Astrocyte (in vitro differentiated cells and primary cell): Measurements from ENCODE around the gene AEBP2. TPM values are rescaled to one million over a fixed set of nuclear protein-coding genes. Genes with fewer than 3 reads are reported as not detected.
A peak's percentile ranks its signal among the peaks of the same experiment; 100 is the strongest.

ENCODE experiments used
- DNase-seq: peaks from one replicate; pipeline ENCODE4 v3.0.0-alpha.2; 2010; ENCODE audit warnings: low read depth
- FAIRE-seq: peaks from 2 replicates; lab custom pipeline; 2011; peaks lifted over from hg19 to GRCh38; lab: Jason Lieb, UNC
- H2AFZ ChIP-seq: 2 replicates; pipeline ENCODE4 v1.6.0; 2012; ENCODE audit warnings: low read depth, low read length, inconsistent platforms
- H3K27ac ChIP-seq: 2 replicates; pipeline ENCODE4 v1.5.1; 2011; ENCODE audit warnings: low read depth, low read length, inconsistent platforms
- H3K27me3 ChIP-seq: 2 replicates; pipeline ENCODE4 v1.6.0; 2011; ENCODE audit warnings: low read length, inconsistent platforms; ENCODE audit not compliant: insufficient read depth
- H3K36me3 ChIP-seq: 2 replicates; pipeline ENCODE4 v1.5.1; 2011; ENCODE audit warnings: low read length, inconsistent platforms; ENCODE audit not compliant: insufficient read depth
- H3K4me1 ChIP-seq: 2 replicates; pipeline ENCODE4 v1.5.1; 2011; ENCODE audit warnings: low read length, inconsistent platforms; ENCODE audit not compliant: insufficient read depth
- H3K4me2 ChIP-seq: 2 replicates; pipeline ENCODE4 v1.6.0; 2012; ENCODE audit warnings: low read length, inconsistent platforms
- H3K4me3 ChIP-seq: 2 replicates; pipeline ENCODE4 v1.5.1; 2011; ENCODE audit warnings: low read depth, mild to moderate bottlenecking, low read length, inconsistent platforms; ENCODE audit not compliant: insufficient read depth
- H3K79me2 ChIP-seq: 2 replicates; pipeline ENCODE4 v1.6.0; 2012; ENCODE audit warnings: mild to moderate bottlenecking, low read length, inconsistent platforms; ENCODE audit not compliant: insufficient read depth
- H3K9ac ChIP-seq: 2 replicates; pipeline ENCODE4 v1.6.0; 2012; ENCODE audit warnings: mild to moderate bottlenecking, low read length, inconsistent platforms
- H3K9me3 ChIP-seq: 2 replicates; pipeline ENCODE4 v1.5.1; 2012; ENCODE audit warnings: low read depth, mild to moderate bottlenecking, low read length, inconsistent platforms; ENCODE audit not compliant: insufficient read depth
- H4K20me1 ChIP-seq: 2 replicates; pipeline ENCODE4 v1.6.0; 2012; ENCODE audit warnings: low read length, inconsistent platforms; ENCODE audit not compliant: insufficient read depth
- H3K27ac Mint-ChIP-seq: one replicate; pipeline ENCODE4 v1.8.0; 2021; ENCODE audit warnings: mild to moderate bottlenecking, mixed read lengths; ENCODE audit not compliant: unreplicated experiment
- H3K27me3 Mint-ChIP-seq: one replicate; pipeline ENCODE4 v1.8.0; 2021; ENCODE audit warnings: low read depth, mixed read lengths; ENCODE audit not compliant: unreplicated experiment
- H3K36me3 Mint-ChIP-seq: one replicate; pipeline ENCODE4 v1.8.0; 2021; ENCODE audit warnings: low read depth, mixed read lengths; ENCODE audit not compliant: unreplicated experiment
- H3K4me1 Mint-ChIP-seq: one replicate; pipeline ENCODE4 v1.8.0; 2021; ENCODE audit warnings: low read depth, mixed read lengths; ENCODE audit not compliant: unreplicated experiment
- H3K4me3 Mint-ChIP-seq: one replicate; pipeline ENCODE4 v1.8.0; 2021; ENCODE audit warnings: mild to moderate bottlenecking, moderate library complexity, mixed read lengths; ENCODE audit not compliant: unreplicated experiment
- H3K9me3 Mint-ChIP-seq: one replicate; pipeline ENCODE4 v1.8.0; 2021; ENCODE audit warnings: mild to moderate bottlenecking, mixed read lengths; ENCODE audit not compliant: unreplicated experiment
- CTCF ChIP-seq: IDR thresholded peaks from 2 replicates; pipeline ENCODE4 v1.5.1; 2011; ENCODE audit warnings: low read depth, mild to moderate bottlenecking, inconsistent platforms, low read length, moderate library complexity; ENCODE audit not compliant: insufficient read depth
- EZH2 ChIP-seq: IDR thresholded peaks from 2 replicates; pipeline ENCODE4 v1.6.1; 2012; ENCODE audit warnings: mild to moderate bottlenecking, low read length, inconsistent platforms; ENCODE audit not compliant: insufficient read depth
- total RNA-seq: library from RNA; stranded (reverse); gene quantifications from 2 replicates; pipeline ENCODE4 v1.2.1, GENCODE V29; 2021

Gene AEBP2
- total RNA-seq, 1 donor from 2014 or later = 39.8 TPM

GRCh38 chr12:19402211-19402610 lies 37.1 kb upstream of the AEBP2 start:
- no peak overlapping the region for H3K4me3 ChIP-seq
- H3K9me3 ChIP-seq = no peaks in the 10 kb centered on the region
- Mint-ChIP-seq H3K4me3 (no peak overlapping the region), H3K27ac (no peak overlapping the region), H3K9me3 (no peaks in the 10 kb centered on the region), H3K4me1 (peaks cover 5% of the 10 kb centered on the region), H3K27me3 (no peaks in the 10 kb centered on the region), H3K36me3 (no peaks in the 10 kb centered on the region)
- FAIRE-seq (no peak), DNase-seq (no peak)
- H4K20me1 ChIP-seq = no peaks in the 10 kb centered on the region
- TF ChIP-seq EZH2 (no peak), CTCF (no peak)
- no peak overlapping the region for H3K27ac ChIP-seq
- no peaks in the 10 kb centered on the region for H3K36me3 ChIP-seq
- H2AFZ ChIP-seq = no peak overlapping the region
- no peaks in the 10 kb centered on the region for H3K27me3 ChIP-seq
- H3K9ac ChIP-seq = no peak overlapping the region
- no peak overlapping the region for H3K4me2 ChIP-seq
- H3K4me1 ChIP-seq = no peaks in the 10 kb centered on the region
- no peaks in the 10 kb centered on the region for H3K79me2 ChIP-seq

- H2AFZ ChIP-seq = no peak overlapping the region
- DNase-seq = peak; percentile 43
- Mint-ChIP-seq H3K36me3 (no peaks in the 10 kb centered on the region), H3K27ac (peak overlapping the region; percentile 72), H3K4me1 (peaks cover 5% of the 10 kb centered on the region), H3K27me3 (no peaks in the 10 kb centered on the region), H3K9me3 (no peaks in the 10 kb centered on the region), H3K4me3 (no peak overlapping the region)
- H3K4me3 ChIP-seq = no peak overlapping the region
- no peaks in the 10 kb centered on the region for H3K79me2 ChIP-seq
- FAIRE-seq = no peak
- H4K20me1 ChIP-seq = no peaks in the 10 kb centered on the region
- no peak overlapping the region for H3K9ac ChIP-seq
- H3K27ac ChIP-seq = no peak overlapping the region
- H3K27me3 ChIP-seq = no peaks in the 10 kb centered on the region
- no peak for TF ChIP-seq CTCF
- TF ChIP-seq EZH2 = no peak
- H3K36me3 ChIP-seq = no peaks in the 10 kb centered on the region
- H3K4me1 ChIP-seq = no peaks in the 10 kb centered on the region
- H3K9me3 ChIP-seq = no peaks in the 10 kb centered on the region
- H3K4me2 ChIP-seq = no peak overlapping the region
Measured at GRCh38 chr12:19402743-19403431, 36.4 kb upstream of the AEBP2 start.

- DNase-seq (no peak), FAIRE-seq (no peak)
- H3K27me3 Mint-ChIP-seq = no peaks in the 10 kb centered on the region
- H3K27ac Mint-ChIP-seq = no peak overlapping the region
- H4K20me1 ChIP-seq = no peaks in the 10 kb centered on the region
- H3K4me2 ChIP-seq = no peak overlapping the region
- H3K36me3 Mint-ChIP-seq = no peaks in the 10 kb centered on the region
- no peaks in the 10 kb centered on the region for H3K36me3 ChIP-seq
- H3K4me1 ChIP-seq = no peaks in the 10 kb centered on the region
- H2AFZ ChIP-seq = no peak overlapping the region
- no peak for TF ChIP-seq EZH2
- no peak for TF ChIP-seq CTCF
- H3K9me3 Mint-ChIP-seq = no peaks in the 10 kb centered on the region
- H3K27ac ChIP-seq = no peak overlapping the region
- no peaks in the 10 kb centered on the region for H3K9me3 ChIP-seq
- no peak overlapping the region for H3K4me3 Mint-ChIP-seq
- no peak overlapping the region for H3K4me3 ChIP-seq
- H3K79me2 ChIP-seq = no peaks in the 10 kb centered on the region
- H3K27me3 ChIP-seq = no peaks in the 10 kb centered on the region
- no peak overlapping the region for H3K9ac ChIP-seq
- peaks cover 8% of the 10 kb centered on the region for H3K4me1 Mint-ChIP-seq
Measured at GRCh38 chr12:19404242-19404880, 34.9 kb upstream of the AEBP2 start.
